Measurements from ENCODE around the gene UBFD1. TPM values are rescaled to one million over a fixed set of nuclear protein-coding genes. Genes with fewer than 3 reads are reported as not detected.

UBFD1 gene
- total RNA-seq, 1 donor from 2014 or later, result 97.6 TPM

DNA sequence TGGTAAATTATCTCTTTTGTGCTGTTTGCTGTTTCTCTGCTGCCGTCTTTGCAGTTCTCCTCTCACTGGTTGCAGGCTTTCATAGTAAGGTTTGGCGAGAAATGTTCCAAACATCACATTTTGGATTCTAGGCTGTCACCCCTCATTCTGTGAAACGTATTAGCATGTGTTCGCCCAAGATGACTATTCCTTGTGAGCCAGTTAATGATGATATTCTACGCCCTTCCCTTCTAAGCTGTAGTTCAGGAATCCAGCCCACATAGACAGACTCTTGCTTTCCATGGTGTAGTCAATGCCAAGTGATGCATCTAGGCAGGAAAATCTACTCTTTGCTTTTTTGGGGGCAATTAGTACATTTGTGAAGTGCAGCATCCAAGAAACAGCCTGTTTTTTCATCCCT lies 14.4 kb downstream of the UBFD1 start:
- H3K4me1 Mint-ChIP-seq (ENCODE audit: unreplicated experiment), result no peaks in the 10 kb centered on the region
- DNase-seq (ENCODE audit: extremely low spot score, unreplicated experiment), result no peak
- no peak overlapping the region for H3K4me3 Mint-ChIP-seq
- H3K27ac Mint-ChIP-seq, result no peak overlapping the region
- no peaks in the 10 kb centered on the region for H3K9me3 Mint-ChIP-seq
- peaks cover 14% of the 10 kb centered on the region for H3K36me3 Mint-ChIP-seq
- H3K27me3 Mint-ChIP-seq, result no peaks in the 10 kb centered on the region
- TF ChIP-seq, protein P1, sequence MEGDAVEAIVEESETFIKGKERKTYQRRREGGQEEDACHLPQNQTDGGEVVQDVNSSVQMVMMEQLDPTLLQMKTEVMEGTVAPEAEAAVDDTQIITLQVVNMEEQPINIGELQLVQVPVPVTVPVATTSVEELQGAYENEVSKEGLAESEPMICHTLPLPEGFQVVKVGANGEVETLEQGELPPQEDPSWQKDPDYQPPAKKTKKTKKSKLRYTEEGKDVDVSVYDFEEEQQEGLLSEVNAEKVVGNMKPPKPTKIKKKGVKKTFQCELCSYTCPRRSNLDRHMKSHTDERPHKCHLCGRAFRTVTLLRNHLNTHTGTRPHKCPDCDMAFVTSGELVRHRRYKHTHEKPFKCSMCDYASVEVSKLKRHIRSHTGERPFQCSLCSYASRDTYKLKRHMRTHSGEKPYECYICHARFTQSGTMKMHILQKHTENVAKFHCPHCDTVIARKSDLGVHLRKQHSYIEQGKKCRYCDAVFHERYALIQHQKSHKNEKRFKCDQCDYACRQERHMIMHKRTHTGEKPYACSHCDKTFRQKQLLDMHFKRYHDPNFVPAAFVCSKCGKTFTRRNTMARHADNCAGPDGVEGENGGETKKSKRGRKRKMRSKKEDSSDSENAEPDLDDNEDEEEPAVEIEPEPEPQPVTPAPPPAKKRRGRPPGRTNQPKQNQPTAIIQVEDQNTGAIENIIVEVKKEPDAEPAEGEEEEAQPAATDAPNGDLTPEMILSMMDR (conservative IDR thresholded peaks at IDR 0.05), result no peak

DNA sequence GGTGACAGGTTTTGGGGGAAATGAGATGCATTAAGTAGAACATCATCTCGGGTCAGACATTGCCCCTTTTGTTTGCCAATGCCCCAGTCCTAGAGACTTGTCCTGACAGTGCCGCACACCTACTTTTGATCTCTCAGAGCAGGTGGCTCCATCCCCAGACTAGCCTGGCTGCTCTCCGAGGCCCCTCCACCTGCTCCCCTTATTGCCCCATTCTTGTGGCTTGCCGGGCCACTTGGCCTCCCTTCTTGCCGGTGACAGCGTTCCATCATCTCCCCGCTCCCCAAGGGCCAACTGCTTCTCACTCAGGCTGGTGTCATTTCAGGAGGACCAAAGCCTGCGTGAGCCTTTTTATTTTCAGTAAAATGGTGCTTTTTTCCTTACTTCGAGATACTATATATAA lies 14.9 kb downstream of the UBFD1 start:
- no peaks in the 10 kb centered on the region for H3K4me1 Mint-ChIP-seq (ENCODE audit: unreplicated experiment)
- no peak overlapping the region for H3K27ac Mint-ChIP-seq
- peaks cover 9% of the 10 kb centered on the region for H3K36me3 Mint-ChIP-seq
- DNase-seq (ENCODE audit: extremely low spot score, unreplicated experiment), result no peak
- H3K4me3 Mint-ChIP-seq, result no peak overlapping the region
- no peaks in the 10 kb centered on the region for H3K27me3 Mint-ChIP-seq
- TF ChIP-seq, protein P1 (conservative IDR thresholded peaks at IDR 0.05), result no peak
- H3K9me3 Mint-ChIP-seq, result no peaks in the 10 kb centered on the region

DNA sequence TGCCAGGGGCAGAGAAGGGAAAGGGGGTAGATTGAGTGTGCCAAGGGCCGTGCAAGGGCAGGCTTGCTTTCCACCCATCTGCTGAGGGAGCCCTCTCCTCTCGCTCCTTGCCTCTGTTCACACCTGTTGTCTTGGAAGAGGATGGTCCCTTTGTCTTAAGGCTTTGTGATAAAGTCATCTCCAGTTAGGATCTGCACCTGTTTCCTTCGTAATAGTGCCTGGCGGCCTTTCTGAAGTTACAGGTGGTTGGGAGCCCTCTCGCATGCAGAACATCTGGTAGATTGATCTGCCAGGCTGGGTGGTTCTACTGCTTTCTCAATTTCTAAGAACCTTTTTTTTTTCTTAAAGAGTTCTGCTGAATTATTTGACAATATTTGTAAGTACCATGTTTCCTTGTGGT lies 16.3 kb downstream of the UBFD1 start:
- Mint-ChIP-seq H3K4me1 (ENCODE audit: unreplicated experiment) (no peaks in the 10 kb centered on the region), H3K27ac (no peak overlapping the region), H3K4me3 (no peak overlapping the region), H3K36me3 (peaks cover 9% of the 10 kb centered on the region), H3K9me3 (no peaks in the 10 kb centered on the region), H3K27me3 (no peaks in the 10 kb centered on the region)
- no peak for DNase-seq (ENCODE audit: extremely low spot score, unreplicated experiment)
- TF ChIP-seq, protein P1 (conservative IDR thresholded peaks at IDR 0.05), result no peak

DNA sequence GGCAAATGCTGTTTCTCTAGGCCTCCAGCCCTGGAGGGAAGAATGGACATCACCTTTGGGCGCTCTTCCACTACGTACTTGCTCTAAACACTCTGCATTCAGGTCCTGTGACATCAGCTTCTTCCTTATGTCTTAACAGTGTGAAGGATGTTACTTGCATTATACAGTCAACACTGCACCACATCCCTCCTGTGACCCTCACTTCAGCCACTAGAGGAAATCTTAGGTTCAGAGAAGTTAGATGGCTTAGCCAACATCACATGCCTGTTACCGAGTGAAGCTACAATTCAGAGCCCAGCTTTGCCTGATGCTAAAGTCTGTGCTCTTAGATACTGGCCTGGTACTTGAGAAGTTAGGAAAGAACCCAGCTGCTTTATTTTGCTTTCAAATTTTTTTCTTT lies 18.3 kb downstream of the UBFD1 start:
- no peaks in the 10 kb centered on the region for H3K9me3 Mint-ChIP-seq
- TF ChIP-seq, protein P1 (conservative IDR thresholded peaks at IDR 0.05), result no peak
- no peak for DNase-seq (ENCODE audit: extremely low spot score, unreplicated experiment)
- no peaks in the 10 kb centered on the region for H3K27me3 Mint-ChIP-seq
- H3K4me3 Mint-ChIP-seq, result no peak overlapping the region
- no peak overlapping the region for H3K27ac Mint-ChIP-seq
- no peaks in the 10 kb centered on the region for H3K4me1 Mint-ChIP-seq (ENCODE audit: unreplicated experiment)
- H3K36me3 Mint-ChIP-seq, result peaks cover 8% of the 10 kb centered on the region

DNA sequence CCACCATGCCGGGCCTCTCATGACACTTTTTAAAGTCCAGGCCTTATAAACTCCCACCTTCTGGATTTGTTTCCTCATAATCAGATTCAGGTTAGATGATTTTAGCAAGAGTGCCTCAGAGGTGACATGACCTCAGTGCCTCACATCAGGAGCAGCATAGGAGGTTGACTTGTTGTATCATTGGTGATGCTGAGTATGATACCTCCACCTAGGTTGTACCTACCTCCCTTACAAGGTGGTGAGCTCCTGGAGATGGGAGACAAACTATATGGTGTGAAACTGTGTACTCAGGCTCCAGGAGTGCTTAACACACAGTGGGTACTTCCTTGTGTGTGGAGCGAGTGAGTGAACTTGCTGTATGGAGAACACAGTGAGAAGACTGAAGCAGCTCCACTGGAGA lies 20.0 kb downstream of the UBFD1 start:
- no peak for DNase-seq (ENCODE audit: extremely low spot score, unreplicated experiment)
- TF ChIP-seq, protein P1 (conservative IDR thresholded peaks at IDR 0.05), result no peak
- Mint-ChIP-seq H3K27me3 (no peaks in the 10 kb centered on the region), H3K27ac (no peak overlapping the region), H3K36me3 (peaks cover 8% of the 10 kb centered on the region), H3K4me1 (ENCODE audit: unreplicated experiment) (no peaks in the 10 kb centered on the region), H3K4me3 (no peak overlapping the region), H3K9me3 (no peaks in the 10 kb centered on the region)

Measured in type B pancreatic cell (in vitro differentiated cells).